H1 (cell line): ENCODE results near the gene SLC35A2. TPM values are rescaled to one million over a fixed set of nuclear protein-coding genes. Genes with fewer than 3 reads are reported as not detected.

Source experiments
- CBX5 ChIP-seq: fragments of 300-800, 300-1000 bp; sonication (generic); IDR thresholded peaks from 2 replicates; pipeline ENCODE4 v1.7.1; 2016; ENCODE audit warnings: antibody characterized with exemption, low read length, low read depth
- CHD1 ChIP-seq: IDR thresholded peaks from 2 replicates; pipeline ENCODE4 v1.6.1; 2012; ENCODE audit warnings: low read depth, low read length, improper control_type of control experiment
- SIN3A ChIP-seq, 2 experiments: IDR thresholded peaks in 1 of 2; conservative IDR thresholded peaks in 1 of 2; 2 replicates each; pipeline ENCODE4 v1.6.1; 2011 to 2012; ENCODE audit warnings: low read length in 2 of 2, improper control_type of control experiment in 1 of 2, low read depth in 1 of 2, mild to moderate bottlenecking in 1 of 2
- polyA plus RNA-seq, 7 experiments: library from polyadenylated mRNA; depleted of rRNA in 3 of 7; stranded (reverse) in 5 of 7; unstranded in 2 of 7; fragments of >200 nt in 5 of 7; fragments of 200-250 nt in 2 of 7; gene quantifications; 1 replicate in 5 of 7; 2 replicates in 1 of 7; 4 replicates in 1 of 7; pipeline versions ENCODE4 v1.2.1 to v1.2.3, GENCODE V29; 2011 to 2013; ENCODE audit warnings: missing spikeins in 2 of 7, mixed read lengths in 2 of 7
- total RNA-seq: library from RNA; stranded (reverse); fragmentation: NEBNext Ultra II Directional; extraction: Animal tissue kit (Norgen Biotek cat#: 25700); gene quantifications from 2 replicates; pipeline ENCODE4 v1.2.1, GENCODE V29; 2021
- TF ChIP-seq, protein P1 (sequence below): fragments of 300-600 bp; sonication (generic); IDR thresholded peaks from 2 replicates; pipeline ENCODE4 v1.7.1; 2012; ENCODE audit warnings: low read length, moderate library complexity, mild to moderate bottlenecking, inconsistent platforms; ENCODE audit not compliant: insufficient replicate concordance

The SLC35A2 gene
- total and polyA plus RNA-seq, 2 of the 8 experiments (the other 6 are each of a cell fraction or from before 2014, with no cell fraction given), result 21.4 to 48.3 TPM

DNA sequence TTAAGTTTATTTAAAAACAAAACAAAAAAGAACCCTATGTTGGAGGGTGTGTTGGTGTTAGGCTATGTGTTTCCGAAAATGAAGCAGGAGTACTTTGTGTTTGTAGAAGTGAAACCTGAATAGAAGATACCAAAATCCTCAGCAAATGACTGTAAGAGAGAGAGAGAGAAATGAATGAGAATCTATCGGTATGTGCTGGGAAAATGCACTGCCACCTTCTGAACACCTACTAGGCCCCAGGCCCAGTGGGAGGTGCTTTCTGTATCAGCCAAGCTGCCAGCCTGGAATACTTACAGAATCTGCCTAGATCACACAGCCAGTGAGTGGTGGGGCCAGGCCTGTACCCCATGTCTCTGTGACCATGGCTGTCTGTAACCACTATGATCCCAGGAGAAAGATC is 22.3 kb upstream of the SLC35A2 start (continued):
- TF ChIP-seq, protein P1, sequence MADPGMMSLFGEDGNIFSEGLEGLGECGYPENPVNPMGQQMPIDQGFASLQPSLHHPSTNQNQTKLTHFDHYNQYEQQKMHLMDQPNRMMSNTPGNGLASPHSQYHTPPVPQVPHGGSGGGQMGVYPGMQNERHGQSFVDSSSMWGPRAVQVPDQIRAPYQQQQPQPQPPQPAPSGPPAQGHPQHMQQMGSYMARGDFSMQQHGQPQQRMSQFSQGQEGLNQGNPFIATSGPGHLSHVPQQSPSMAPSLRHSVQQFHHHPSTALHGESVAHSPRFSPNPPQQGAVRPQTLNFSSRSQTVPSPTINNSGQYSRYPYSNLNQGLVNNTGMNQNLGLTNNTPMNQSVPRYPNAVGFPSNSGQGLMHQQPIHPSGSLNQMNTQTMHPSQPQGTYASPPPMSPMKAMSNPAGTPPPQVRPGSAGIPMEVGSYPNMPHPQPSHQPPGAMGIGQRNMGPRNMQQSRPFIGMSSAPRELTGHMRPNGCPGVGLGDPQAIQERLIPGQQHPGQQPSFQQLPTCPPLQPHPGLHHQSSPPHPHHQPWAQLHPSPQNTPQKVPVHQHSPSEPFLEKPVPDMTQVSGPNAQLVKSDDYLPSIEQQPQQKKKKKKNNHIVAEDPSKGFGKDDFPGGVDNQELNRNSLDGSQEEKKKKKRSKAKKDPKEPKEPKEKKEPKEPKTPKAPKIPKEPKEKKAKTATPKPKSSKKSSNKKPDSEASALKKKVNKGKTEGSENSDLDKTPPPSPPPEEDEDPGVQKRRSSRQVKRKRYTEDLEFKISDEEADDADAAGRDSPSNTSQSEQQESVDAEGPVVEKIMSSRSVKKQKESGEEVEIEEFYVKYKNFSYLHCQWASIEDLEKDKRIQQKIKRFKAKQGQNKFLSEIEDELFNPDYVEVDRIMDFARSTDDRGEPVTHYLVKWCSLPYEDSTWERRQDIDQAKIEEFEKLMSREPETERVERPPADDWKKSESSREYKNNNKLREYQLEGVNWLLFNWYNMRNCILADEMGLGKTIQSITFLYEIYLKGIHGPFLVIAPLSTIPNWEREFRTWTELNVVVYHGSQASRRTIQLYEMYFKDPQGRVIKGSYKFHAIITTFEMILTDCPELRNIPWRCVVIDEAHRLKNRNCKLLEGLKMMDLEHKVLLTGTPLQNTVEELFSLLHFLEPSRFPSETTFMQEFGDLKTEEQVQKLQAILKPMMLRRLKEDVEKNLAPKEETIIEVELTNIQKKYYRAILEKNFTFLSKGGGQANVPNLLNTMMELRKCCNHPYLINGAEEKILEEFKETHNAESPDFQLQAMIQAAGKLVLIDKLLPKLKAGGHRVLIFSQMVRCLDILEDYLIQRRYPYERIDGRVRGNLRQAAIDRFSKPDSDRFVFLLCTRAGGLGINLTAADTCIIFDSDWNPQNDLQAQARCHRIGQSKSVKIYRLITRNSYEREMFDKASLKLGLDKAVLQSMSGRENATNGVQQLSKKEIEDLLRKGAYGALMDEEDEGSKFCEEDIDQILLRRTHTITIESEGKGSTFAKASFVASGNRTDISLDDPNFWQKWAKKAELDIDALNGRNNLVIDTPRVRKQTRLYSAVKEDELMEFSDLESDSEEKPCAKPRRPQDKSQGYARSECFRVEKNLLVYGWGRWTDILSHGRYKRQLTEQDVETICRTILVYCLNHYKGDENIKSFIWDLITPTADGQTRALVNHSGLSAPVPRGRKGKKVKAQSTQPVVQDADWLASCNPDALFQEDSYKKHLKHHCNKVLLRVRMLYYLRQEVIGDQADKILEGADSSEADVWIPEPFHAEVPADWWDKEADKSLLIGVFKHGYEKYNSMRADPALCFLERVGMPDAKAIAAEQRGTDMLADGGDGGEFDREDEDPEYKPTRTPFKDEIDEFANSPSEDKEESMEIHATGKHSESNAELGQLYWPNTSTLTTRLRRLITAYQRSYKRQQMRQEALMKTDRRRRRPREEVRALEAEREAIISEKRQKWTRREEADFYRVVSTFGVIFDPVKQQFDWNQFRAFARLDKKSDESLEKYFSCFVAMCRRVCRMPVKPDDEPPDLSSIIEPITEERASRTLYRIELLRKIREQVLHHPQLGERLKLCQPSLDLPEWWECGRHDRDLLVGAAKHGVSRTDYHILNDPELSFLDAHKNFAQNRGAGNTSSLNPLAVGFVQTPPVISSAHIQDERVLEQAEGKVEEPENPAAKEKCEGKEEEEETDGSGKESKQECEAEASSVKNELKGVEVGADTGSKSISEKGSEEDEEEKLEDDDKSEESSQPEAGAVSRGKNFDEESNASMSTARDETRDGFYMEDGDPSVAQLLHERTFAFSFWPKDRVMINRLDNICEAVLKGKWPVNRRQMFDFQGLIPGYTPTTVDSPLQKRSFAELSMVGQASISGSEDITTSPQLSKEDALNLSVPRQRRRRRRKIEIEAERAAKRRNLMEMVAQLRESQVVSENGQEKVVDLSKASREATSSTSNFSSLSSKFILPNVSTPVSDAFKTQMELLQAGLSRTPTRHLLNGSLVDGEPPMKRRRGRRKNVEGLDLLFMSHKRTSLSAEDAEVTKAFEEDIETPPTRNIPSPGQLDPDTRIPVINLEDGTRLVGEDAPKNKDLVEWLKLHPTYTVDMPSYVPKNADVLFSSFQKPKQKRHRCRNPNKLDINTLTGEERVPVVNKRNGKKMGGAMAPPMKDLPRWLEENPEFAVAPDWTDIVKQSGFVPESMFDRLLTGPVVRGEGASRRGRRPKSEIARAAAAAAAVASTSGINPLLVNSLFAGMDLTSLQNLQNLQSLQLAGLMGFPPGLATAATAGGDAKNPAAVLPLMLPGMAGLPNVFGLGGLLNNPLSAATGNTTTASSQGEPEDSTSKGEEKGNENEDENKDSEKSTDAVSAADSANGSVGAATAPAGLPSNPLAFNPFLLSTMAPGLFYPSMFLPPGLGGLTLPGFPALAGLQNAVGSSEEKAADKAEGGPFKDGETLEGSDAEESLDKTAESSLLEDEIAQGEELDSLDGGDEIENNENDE, result no peak
- TF ChIP-seq CBX5, result no peak
- no peak for TF ChIP-seq SIN3A (conservative IDR thresholded peaks at IDR 0.05 in 1 of 2, IDR thresholded peaks at IDR 0.05 in 1 of 2; ENCODE audit: low read depth in 1 of 2, low read length in 2 of 2)
- no peak for TF ChIP-seq CHD1
